ENCODE data around the gene SLC25A12.

SLC25A12 gene

DNA sequence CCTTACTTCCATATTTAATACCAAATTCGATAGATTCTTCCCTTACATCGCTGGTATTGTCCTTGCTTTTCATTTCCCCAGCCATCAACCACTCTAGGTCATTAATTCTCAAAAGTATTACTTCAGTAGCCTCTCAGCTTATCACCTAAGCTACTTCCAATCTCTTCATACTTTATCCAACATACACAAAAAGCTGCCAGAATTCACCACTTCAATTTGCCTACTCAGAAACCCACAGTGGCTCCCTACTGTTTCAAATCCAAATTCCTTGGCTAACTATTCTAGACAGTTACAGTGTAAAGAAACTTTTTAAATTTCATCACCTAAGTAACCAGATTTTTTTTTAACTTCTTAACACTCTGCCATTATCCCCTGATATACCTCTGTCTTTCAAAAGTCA is 4.7 kb downstream of the SLC25A12 start:
- DNase-seq = no peak

DNA sequence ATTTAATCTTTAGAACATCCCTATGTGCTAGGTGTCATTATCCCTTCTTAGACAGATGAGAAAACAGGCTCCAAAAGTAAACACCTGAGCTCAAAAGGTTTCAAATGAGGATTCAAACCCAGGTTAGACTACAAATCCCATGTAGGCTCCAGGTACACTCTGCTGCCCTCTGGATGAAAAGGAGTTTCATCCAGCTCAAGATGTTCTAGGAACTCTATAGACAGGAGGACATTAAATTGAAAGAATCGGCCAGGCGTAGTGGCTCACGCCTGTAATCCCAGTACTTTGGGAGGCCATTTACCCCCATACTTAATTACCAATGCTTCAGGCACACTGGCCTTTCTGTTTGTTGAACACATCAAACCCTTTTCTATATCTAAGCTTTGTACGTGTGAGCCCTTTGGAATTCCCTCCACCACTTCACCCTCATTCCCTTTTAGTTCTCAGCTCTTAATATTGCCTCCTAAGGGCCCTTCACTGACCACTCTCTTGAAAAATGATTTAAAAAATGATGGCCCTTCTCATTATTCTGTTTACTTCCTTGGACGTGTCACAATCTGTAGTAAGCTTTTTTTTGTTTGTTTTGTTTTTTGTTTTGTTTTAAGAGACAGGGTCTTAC is 10.7 kb downstream of the SLC25A12 start:
- no peak for DNase-seq

- DNase-seq = no peak
Observed at GRCh38 chr2:171882089-171882769, 11.8 kb downstream of the SLC25A12 start.

DNA sequence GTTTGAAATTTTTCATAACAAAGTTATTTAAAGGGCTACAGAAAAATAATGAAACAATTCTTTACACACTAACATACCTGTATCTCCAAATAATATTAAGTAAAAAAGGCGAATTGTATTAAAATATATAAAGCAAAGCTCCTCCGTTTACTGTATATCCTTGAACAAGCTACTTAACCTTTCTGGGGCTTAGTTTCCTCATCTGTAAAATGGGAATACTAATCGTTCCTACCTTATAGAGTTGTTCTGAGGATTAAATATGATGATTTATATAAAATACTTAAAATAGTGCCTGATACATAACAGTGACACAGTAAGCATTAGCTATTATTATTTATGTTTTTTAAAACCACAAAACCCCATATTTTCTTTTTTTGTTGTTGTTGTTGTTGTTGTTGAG is 13.3 kb downstream of the SLC25A12 start:
- no peak for DNase-seq

- DNase-seq = no peak
Observed at GRCh38 chr2:171879865-171880264, 14.2 kb downstream of the SLC25A12 start.

DNA sequence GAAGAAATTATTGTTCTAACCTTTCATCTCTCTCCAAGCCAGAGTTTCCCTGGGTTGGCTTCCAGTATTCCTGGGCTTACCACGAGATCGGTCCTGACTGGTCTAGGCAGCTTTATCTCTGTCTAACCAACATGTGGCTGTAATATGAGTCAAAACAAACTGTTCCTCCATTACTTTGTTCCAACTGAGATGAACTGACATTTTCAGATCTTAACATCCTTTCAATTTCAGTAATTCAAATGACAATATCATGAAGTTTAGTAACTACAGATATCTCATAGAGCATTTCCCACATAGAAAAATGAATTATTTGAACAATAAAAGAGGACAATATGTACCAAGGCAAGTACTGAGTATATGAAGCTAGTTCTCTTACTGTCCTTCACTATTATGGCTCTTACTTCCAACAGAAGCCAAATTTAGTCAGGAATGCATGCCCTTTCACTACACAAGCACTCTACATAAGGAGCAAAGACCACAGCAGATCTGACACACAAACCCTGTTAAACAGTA is 15.5 kb downstream of the SLC25A12 start:
- peak; percentile 88 for DNase-seq

GRCh38 chr2:171874963-171875362 is 19.1 kb downstream of the SLC25A12 start:
- no peak for DNase-seq

GRCh38 chr2:171874517-171874916 is 19.5 kb downstream of the SLC25A12 start:
- no peak for DNase-seq

- DNase-seq = no peak
Observed at GRCh38 chr2:171864357-171864985, 29.6 kb downstream of the SLC25A12 start.

DNA sequence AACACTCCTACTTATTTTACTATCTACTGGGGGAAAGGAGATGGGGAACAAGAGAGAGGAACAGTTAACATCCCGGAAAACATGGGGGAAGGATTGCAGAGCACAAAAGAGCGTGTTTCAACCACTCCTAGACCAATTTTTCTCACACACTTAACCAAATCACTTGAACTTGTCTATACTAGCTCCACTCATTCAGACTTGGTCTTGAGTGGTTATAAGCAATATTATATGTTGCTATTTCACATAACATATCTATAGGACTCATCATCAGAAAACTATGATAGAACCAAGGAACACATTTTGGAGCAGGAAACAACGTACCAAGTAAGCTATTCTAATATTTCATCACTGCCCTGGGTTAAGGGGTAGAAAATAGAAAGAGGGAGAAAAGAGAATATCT is 31.5 kb downstream of the SLC25A12 start:
- DNase-seq = no peak

- no peak for DNase-seq
Observed at GRCh38 chr2:171858397-171858958, 35.6 kb downstream of the SLC25A12 start.

DNA sequence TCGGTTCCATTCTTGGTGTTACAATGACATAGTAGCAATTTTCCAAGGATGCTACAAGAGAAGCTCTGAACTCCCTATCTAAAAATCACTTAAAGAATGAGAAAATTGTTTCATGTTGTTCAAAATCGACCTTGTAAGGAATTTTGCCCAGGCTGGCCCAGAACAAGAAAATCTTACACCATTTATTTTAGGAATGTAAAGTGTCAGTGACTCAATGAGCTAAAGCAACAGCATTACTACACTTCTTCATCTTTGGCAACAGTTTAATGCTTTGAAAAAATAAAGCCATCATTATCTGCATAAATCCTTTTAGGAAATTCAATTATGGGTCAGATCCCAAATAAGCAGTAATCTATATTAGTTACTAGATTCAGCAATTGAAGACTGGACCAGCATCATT is 38.6 kb downstream of the SLC25A12 start:
- DNase-seq = no peak

DNA sequence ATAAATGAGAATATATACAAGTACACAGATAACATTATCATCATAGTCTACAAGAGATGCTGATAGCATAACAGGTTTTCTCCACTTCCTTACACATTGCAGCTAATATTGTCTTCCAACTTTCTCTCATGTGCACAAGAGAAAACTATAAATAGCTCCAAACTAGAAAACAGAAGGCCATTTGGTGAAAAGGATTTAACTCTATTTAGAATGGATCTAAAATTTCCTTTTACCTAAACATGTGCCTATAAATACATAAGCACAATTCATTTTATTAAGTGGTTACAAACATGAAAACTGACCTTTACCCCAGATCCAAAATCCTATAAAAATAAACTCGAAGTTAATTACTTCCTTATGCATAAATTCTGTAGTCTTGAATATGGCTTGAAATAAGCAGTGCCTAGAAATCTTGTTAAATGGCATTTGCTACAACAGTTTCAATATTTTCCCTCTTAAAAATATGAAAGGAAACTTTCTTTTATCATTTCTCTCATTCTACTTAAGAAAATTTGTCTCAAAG is 41.6 kb downstream of the SLC25A12 start:
- DNase-seq = no peak

GRCh38 chr2:171847627-171848026 is 46.4 kb downstream of the SLC25A12 start:
- DNase-seq = no peak

- no peak for DNase-seq
Observed at GRCh38 chr2:171846894-171847293, 47.1 kb downstream of the SLC25A12 start.

DNA sequence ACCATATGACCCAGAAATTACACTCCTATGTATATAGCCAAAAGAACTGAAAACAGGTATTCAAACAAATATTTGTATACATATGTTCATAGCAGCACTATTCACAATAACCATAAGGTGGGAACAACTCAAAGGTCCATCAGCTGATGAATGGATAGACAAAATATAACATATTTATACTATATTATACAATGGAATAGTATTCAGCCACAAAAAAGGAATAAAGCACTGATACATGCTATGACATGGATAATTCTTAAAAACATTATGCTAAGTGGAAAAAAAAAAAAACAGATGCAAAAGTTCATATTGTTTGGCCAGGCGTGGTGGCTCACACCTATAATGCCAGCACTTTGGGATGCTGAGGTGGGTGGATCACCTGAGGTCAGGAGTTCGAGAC is 52.0 kb downstream of the SLC25A12 start:
- DNase-seq = no peak

GRCh38 chr2:171837736-171838135 is 56.3 kb downstream of the SLC25A12 start:
- DNase-seq = no peak

GRCh38 chr2:171836146-171836910 is 57.7 kb downstream of the SLC25A12 start:
- DNase-seq = no peak

GRCh38 chr2:171835386-171835785 is 58.7 kb downstream of the SLC25A12 start:
- no peak for DNase-seq

- DNase-seq = no peak
Observed at GRCh38 chr2:171834286-171834685, 59.8 kb downstream of the SLC25A12 start.

DNA sequence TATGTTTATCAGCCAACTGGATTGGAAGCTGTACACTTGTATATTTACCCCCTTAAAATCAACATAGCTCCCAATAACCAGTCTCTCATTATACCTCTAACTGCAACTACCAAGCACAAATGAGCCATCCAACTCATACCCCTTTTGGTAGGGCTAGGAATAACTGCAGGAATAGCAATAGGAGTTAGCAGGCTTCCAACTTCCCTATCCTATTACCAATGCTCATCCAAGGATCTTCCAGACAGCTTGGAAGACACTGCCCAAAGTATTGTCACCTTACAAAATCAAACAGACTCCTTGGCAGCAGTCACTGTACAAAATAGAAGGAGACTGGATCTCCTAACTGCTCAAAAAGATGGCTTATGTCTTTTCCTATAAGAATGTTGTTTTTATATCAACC is 61.6 kb downstream of the SLC25A12 start:
- no peak for DNase-seq

GRCh38 chr2:171830039-171830438 is 64.0 kb downstream of the SLC25A12 start:
- DNase-seq = no peak

DNA sequence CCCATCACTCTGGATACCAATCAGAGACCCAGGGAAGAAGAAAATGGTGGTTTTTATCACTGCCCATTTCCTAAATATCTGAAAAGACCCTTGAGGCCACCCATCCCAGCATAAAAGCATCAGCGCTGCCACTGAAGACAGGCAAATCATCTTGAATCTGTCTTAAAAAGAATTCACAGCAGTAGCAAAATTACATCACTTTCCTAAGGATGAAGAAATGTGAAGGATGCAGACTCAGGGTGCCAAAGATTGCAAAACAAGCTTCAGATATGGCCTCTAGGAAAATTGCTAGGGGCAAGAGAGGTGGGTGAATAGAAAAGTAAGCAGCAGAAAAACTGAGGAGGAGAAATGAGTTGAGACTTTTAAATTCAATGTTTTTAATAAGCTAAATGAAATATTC is 70.0 kb downstream of the SLC25A12 start:
- DNase-seq = no peak
